Adipocyte (in vitro differentiated cells): ENCODE data around the gene SH3TC1.
A peak's percentile ranks its signal among the peaks of the same experiment; 100 is the strongest.

Experiments
- DNase-seq: peaks from one replicate; pipeline ENCODE4 v3.0.0-alpha.2; 2015; ENCODE audit warnings: low read depth
- H3K27me3 ChIP-seq: replicated peaks from 2 replicates; pipeline ENCODE4 v1.7.0; 2013; ENCODE audit warnings: mild to moderate bottlenecking, low read length, moderate library complexity; ENCODE audit not compliant: control insufficient read depth, insufficient read depth
- H3K36me3 ChIP-seq: 2 replicates; pipeline ENCODE4 v1.7.0; 2013; ENCODE audit warnings: low read length, mild to moderate bottlenecking, moderate library complexity; ENCODE audit not compliant: control insufficient read depth, insufficient read depth, severe bottlenecking
- H3K4me1 ChIP-seq: 2 replicates; pipeline ENCODE4 v1.7.0; 2013; ENCODE audit warnings: mild to moderate bottlenecking, low read length, moderate library complexity; ENCODE audit not compliant: control insufficient read depth, insufficient read depth
- H3K4me3 ChIP-seq: 2 replicates; pipeline ENCODE4 v1.7.0; 2013; ENCODE audit warnings: mild to moderate bottlenecking, low read length, moderate library complexity
- H3K9ac ChIP-seq: 2 replicates; pipeline ENCODE4 v1.7.0; 2013; ENCODE audit warnings: mild to moderate bottlenecking, low read length, moderate library complexity
- H3K9me3 ChIP-seq: 2 replicates; pipeline ENCODE4 v1.7.0; 2013; ENCODE audit warnings: mild to moderate bottlenecking, low read length, moderate library complexity; ENCODE audit not compliant: control insufficient read depth

The SH3TC1 gene

DNA sequence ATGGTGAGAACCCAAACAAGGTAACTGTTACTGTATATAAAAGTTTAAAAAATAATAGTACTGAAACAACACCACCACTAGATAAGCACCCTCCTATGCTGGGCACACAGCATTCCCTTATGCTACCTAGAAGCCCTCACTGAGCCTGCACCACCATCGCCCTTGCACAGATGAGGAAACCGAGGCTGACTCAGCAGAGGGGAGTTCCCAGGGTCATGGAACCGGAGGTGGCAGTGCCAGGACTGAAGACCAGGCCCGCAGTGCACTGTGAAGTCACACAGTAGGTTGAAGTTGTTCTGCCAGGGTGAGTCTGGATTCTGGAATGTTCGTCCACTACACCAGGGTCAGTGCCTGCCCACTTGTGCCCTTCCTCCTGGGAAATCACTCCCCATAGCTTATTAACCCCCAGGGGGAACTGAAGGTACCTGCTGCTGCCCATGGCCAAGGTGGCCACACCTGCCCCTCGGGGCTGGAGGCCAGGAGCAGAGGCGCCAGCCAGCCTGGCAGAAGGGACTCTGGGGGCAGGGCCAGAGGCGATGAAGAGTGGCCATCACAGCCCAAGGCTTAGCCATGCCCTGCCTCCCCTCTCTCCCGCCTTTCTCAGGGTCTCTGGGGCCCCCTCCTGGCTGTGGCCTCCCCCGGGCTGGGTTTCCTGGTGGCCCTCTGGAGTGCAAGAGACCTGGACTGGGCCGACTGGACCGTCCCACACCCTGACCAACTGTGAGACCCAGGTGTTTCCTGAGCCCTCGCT, 25.4 kb upstream of the SH3TC1 start:
- no peak overlapping the region for H3K4me3 ChIP-seq
- no peaks in the 10 kb centered on the region for H3K9me3 ChIP-seq
- H3K36me3 ChIP-seq = no peaks in the 10 kb centered on the region
- H3K4me1 ChIP-seq = peaks cover 9% of the 10 kb centered on the region
- no peak overlapping the region for H3K9ac ChIP-seq
- no peak for DNase-seq
- peaks cover 38% of the 10 kb centered on the region for H3K27me3 ChIP-seq

- Histone ChIP-seq H3K4me1 (no peaks in the 10 kb centered on the region), H3K27me3 (peaks cover 35% of the 10 kb centered on the region), H3K9me3 (no peaks in the 10 kb centered on the region), H3K4me3 (no peak overlapping the region), H3K36me3 (no peaks in the 10 kb centered on the region), H3K9ac (no peak overlapping the region)
- no peak for DNase-seq
These were observed 24.1 kb upstream of the SH3TC1 start for GRCh38 chr4:8174970-8175369.

DNA sequence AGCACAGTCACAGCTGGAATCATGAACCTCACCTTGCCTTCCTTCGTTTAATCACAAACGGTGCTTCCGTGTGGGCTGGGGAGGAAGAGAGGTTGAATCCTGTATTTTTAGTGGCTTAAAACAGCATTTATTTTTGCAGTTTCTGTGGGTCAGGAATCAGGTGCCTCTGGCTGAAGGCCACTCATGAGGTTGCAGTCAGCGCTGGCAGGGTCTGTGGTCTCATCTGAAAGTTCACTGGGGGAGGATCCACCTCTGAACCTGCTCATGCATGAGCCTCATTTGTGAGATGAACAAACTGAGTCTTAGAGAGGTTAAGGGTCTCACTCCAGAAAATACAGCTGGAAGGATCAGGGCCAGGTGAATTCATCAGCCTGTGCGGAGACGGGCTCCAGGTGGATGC, 23.4 kb upstream of the SH3TC1 start:
- H3K4me3 ChIP-seq = no peak overlapping the region
- H3K9me3 ChIP-seq = no peaks in the 10 kb centered on the region
- H3K4me1 ChIP-seq = no peaks in the 10 kb centered on the region
- no peak for DNase-seq
- peaks cover 32% of the 10 kb centered on the region for H3K27me3 ChIP-seq
- no peak overlapping the region for H3K9ac ChIP-seq
- H3K36me3 ChIP-seq = no peaks in the 10 kb centered on the region

- H3K9ac ChIP-seq = no peak overlapping the region
- peaks cover 25% of the 10 kb centered on the region for H3K27me3 ChIP-seq
- H3K4me1 ChIP-seq = no peaks in the 10 kb centered on the region
- H3K36me3 ChIP-seq = no peaks in the 10 kb centered on the region
- DNase-seq = peak; percentile 72
- H3K9me3 ChIP-seq = no peaks in the 10 kb centered on the region
- no peak overlapping the region for H3K4me3 ChIP-seq
These were observed 22.3 kb upstream of the SH3TC1 start for GRCh38 chr4:8176547-8177399.

DNA sequence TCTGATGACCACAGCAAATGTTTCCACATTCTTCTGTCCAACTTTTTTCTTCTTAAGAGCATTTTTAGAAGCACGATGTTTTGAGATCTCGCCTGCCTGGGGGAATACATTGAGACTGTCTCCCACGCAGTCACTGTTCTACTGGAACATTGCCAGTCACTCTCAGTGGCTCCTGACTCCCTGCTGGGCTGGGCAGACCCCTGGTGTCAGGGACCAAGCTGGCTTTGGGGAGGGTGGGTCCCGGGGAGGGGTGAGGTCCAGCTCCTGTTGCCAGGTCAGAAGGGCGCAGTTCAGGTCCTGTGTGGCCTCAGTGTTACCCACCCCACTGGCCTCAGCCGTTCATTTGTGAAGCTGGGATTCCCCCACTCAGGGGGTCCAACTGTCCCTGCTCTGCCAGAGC, 21.5 kb upstream of the SH3TC1 start:
- Histone ChIP-seq H3K27me3 (peaks cover 18% of the 10 kb centered on the region), H3K9me3 (no peaks in the 10 kb centered on the region), H3K9ac (no peak overlapping the region), H3K4me1 (no peaks in the 10 kb centered on the region), H3K36me3 (no peaks in the 10 kb centered on the region), H3K4me3 (no peak overlapping the region)
- no peak for DNase-seq

- DNase-seq = no peak
- Histone ChIP-seq H3K4me3 (no peak overlapping the region), H3K36me3 (no peaks in the 10 kb centered on the region), H3K27me3 (peaks cover 17% of the 10 kb centered on the region), H3K9me3 (no peaks in the 10 kb centered on the region), H3K4me1 (peaks cover 4% of the 10 kb centered on the region), H3K9ac (no peak overlapping the region)
These were observed 21.1 kb upstream of the SH3TC1 start for GRCh38 chr4:8177956-8178355.

GRCh38 chr4:8179074-8179473, 20.0 kb upstream of the SH3TC1 start:
- H3K9me3 ChIP-seq = no peaks in the 10 kb centered on the region
- DNase-seq = no peak
- no peaks in the 10 kb centered on the region for H3K36me3 ChIP-seq
- no peak overlapping the region for H3K9ac ChIP-seq
- H3K4me1 ChIP-seq = peaks cover 13% of the 10 kb centered on the region
- H3K27me3 ChIP-seq = peaks cover 17% of the 10 kb centered on the region
- no peak overlapping the region for H3K4me3 ChIP-seq

GRCh38 chr4:8179771-8180170, 19.3 kb upstream of the SH3TC1 start:
- Histone ChIP-seq H3K4me3 (no peak overlapping the region), H3K9me3 (no peaks in the 10 kb centered on the region), H3K36me3 (no peaks in the 10 kb centered on the region), H3K9ac (no peak overlapping the region), H3K27me3 (peaks cover 17% of the 10 kb centered on the region), H3K4me1 (peaks cover 20% of the 10 kb centered on the region)
- DNase-seq = no peak

GRCh38 chr4:8180310-8181093, 18.6 kb upstream of the SH3TC1 start:
- Histone ChIP-seq H3K9ac (no peak overlapping the region), H3K4me3 (no peak overlapping the region), H3K27me3 (peaks cover 11% of the 10 kb centered on the region), H3K4me1 (peaks cover 27% of the 10 kb centered on the region), H3K9me3 (no peaks in the 10 kb centered on the region), H3K36me3 (no peaks in the 10 kb centered on the region)
- DNase-seq = no peak

GRCh38 chr4:8181119-8181518, 18.0 kb upstream of the SH3TC1 start:
- DNase-seq = no peak
- Histone ChIP-seq H3K4me1 (peaks cover 32% of the 10 kb centered on the region), H3K27me3 (peaks cover 5% of the 10 kb centered on the region), H3K9me3 (no peaks in the 10 kb centered on the region), H3K4me3 (no peak overlapping the region), H3K9ac (no peak overlapping the region), H3K36me3 (no peaks in the 10 kb centered on the region)

GRCh38 chr4:8181844-8182243, 17.2 kb upstream of the SH3TC1 start:
- Histone ChIP-seq H3K9me3 (no peaks in the 10 kb centered on the region), H3K4me3 (no peak overlapping the region), H3K27me3 (no peaks in the 10 kb centered on the region), H3K36me3 (no peaks in the 10 kb centered on the region), H3K4me1 (peaks cover 35% of the 10 kb centered on the region), H3K9ac (no peak overlapping the region)
- DNase-seq = no peak
